Measurements from ENCODE around the gene TCN2. TPM values are rescaled to one million over a fixed set of nuclear protein-coding genes. Genes with fewer than 3 reads are reported as not detected.
"Not testable (repeated sequence)": the region's sequence is repeated elsewhere in the genome, so short reads cannot be mapped to it uniquely, and the experiment has no call there.

The TCN2 gene
- 7.0 TPM for polyA plus RNA-seq (ENCODE audit: insufficient read length)

GRCh38 chr22:30606455-30607299 lies at the start of gene TCN2:
Gene TCN2, plus strand, starts transcription at chr22:30607174. Its CDS starts 158 bp downstream, at chr22:30607332.
- peak; percentile 74 for DNase-seq

- DNase-seq = no peak
Observed at GRCh38 chr22:30557243-30557642, 49.7 kb upstream of the TCN2 start.

GRCh38 chr22:30559889-30560288 lies 47.1 kb upstream of the TCN2 start:
- no peak for DNase-seq

DNA sequence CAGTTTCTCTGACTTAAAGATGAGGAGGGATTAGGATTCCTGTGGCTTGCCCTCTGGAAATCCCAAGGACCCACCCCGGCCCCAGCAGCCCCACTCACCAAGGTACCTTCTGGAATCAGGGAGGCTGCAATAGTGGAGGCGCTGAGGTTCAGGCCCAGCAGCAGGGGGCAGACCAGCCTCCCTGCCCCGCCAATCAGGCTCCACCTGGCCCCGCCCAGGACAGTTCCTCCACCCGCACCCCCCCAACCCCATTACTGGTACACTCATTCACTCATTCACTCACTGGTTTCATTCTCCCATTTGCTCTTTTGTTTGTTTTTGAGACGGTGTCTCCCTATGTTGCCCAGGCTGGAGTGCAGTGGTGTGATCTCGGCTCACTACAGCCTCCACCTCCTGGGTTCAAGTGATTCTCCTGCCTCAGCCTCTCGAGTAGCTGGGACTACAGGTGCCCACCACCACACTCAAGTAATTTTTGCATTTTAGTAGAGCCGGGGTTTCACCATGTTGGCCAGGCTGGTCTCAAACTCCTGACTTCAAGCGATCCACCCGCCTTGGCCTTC lies 46.3 kb upstream of the TCN2 start:
- not testable (repeated sequence) for DNase-seq

DNA sequence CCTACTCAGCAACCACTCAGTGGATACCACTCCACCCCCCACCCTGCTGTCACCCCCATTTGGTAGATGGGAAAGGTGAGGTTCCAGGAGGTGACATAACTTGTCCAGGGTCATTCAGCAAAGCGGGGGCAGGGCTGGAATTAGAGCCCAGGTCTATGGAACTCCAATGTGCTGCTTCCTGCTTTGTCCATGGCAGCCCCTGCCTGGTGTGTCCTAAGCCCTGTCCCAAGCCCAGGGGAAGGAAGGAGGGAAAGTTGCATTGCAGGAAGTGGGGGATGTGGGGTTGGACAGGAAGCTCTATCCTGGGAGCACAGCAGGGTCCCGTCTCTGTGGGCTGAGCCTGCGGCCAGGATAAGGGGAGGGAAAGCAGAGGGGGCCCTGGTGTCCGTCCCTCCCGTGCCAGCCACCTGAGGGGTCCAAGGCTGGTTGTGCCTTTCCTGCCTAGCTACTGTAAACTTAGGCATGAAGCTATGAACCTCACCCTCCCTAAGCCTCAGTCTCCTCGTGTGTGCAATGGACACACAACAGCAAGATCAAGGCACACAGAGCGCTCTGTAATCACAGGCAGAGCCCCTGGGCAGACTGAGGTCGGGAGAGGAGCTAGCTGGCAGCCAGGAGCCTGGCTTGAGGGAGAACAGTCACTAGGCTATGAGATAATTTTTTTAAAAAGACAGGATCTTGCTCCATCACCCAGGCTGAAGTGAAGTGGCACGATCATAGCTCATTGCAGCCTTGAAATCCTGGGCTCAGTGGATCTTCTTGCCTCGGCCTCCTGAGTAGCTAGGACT lies 45.4 kb upstream of the TCN2 start:
- no peak for DNase-seq

DNA sequence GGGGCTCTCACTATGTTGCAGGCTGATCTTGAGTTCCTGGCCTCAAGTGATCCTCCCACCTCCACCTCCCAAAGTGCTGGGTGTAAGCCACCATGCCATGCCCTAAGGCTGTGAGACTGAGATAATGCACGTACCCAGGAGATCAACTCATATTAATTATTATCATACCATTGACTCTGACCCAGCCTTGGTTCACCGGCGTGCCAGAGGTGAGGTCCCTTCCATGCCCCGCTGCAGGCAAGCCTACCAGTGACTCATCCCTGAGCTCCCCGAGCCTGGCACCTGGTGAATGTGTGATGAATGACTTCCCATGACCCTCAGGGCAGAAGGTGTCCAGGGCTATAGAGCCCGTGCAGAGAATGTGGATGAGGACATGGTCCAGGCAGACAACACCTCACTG lies 44.6 kb upstream of the TCN2 start:
- DNase-seq = no peak

DNA sequence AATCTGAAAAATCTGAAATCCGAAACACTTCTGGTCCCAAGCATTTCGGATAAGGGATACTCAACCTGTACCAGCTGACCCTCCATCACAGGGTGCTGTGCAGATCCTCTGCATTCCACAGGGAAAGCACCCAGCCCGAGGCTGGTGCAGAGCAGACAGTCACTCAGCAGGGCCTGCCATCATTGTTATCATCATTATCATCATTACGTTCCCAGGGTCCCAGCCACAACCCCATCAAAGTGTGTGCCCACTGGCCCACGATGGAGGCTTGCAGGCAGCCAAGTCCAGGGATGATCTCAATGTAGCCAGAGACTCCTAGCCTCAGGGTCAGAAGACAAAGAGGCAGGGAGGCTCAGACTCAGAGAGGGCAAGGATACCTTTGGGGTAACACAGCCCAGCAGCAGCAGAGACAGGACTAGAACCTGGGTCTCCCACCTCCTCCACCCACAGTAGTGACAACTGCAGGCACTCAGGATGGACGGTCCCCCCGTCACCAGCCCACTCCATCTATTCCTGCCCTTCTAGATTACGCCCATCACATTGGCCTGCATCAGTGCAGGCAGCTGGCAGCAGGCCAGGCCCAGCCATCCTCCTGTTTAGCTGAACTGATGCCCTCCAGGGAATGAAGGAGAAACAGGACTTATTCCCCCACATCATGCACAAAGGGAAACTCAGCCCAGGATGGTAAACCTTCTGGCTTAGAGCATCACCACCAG lies 42.8 kb upstream of the TCN2 start:
- no peak for DNase-seq

GRCh38 chr22:30564761-30565119 lies 42.2 kb upstream of the TCN2 start:
- no peak for DNase-seq

GRCh38 chr22:30565341-30565740 lies 41.6 kb upstream of the TCN2 start:
- DNase-seq = no peak

DNA sequence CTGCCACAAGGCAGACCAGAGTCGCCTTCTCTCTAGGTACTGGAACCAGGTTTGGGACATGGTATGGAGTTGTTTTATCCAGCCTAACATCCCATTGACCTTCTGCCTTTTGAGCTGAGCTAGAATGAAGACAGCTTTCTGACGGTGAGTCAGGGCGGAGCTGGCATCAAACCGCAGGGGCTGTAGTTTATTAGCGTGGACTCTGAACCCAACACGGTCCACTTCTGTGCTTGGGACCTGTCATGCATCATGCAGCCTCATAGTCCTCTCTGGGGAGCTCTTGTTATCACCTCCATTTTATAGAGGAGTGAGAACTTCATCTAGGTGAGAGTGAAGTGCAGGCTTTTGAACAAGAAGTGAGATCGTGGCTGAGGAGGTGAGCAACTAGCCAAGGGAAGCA lies 40.8 kb upstream of the TCN2 start:
- DNase-seq = no peak

- DNase-seq = not testable (repeated sequence)
Observed at GRCh38 chr22:30567277-30567676, 39.7 kb upstream of the TCN2 start.

DNA sequence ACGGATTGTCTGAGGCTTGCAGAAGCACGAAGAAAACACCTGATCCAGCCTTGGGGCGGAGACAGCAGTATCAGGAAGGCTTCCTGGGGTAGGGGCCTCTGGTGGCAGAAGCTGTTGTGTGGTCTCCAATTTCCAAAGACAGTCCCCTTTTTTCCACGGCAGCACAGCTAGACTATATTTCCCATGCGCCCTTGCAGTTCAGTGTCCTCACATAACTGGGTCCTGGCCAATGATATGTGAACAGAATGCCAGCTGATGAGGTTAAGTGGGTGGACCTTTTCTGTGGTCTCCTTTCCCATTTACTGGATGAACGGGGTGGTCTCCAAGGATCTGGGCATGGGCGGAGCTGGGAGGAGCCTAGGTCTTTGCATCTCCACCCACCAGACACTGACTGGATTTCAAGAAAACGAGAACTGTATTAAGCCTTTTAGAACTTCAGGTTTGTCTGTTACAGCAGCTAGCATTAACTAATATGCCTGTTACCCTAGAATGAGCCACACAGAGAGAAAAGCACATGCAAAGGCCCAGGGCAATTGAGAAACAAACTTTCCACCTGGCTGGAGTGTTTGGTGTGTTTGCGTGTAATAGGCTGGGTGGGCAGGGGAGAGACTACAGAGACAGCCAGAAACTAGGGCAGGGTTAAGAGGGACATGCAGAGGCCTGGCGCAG lies 38.7 kb upstream of the TCN2 start:
- no peak for DNase-seq

DNA sequence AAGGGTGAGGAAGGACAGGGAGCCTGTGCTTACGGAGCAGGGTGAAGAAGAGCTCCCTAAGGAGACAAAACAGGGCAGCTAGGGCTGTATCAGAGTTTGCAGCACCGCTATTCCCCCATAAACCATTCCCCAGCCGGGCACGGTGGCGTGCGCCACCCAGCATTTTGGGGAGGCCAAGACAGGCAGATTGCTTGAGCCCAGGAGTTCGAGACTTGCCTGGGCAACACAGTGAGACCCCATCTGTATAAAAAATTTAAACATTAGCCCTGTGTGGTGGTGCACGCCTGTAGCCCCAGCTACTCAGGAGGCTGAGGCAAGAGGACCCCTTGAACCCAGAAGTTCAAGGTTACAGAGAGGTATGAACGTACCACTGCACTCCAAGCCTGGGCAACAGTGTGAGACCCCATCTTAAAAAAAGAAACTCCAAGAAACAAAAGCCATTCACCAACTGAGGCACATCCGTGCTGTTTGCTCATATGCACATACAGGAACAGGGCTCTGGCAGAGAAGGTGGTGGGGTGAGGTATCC lies 37.2 kb upstream of the TCN2 start:
- no peak for DNase-seq

DNA sequence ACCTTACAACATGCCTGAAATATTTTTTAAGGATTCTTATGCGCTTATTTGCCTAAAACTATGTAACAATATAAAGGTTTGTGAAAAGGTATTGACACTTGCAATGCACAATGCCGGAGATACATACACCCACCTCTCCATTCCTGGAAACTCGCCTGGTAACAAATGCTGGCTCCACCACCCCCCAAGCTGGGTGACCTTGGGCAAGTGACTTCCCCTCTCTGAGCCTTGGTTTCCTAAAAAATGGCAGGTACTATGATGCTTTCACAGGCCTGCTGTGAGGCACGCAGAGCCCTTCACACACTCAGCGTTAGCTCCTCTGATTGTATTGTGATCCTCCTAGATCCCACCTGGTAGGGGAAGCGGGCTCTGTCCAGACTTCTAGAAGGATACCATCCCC lies 34.8 kb upstream of the TCN2 start:
- DNase-seq = no peak

DNA sequence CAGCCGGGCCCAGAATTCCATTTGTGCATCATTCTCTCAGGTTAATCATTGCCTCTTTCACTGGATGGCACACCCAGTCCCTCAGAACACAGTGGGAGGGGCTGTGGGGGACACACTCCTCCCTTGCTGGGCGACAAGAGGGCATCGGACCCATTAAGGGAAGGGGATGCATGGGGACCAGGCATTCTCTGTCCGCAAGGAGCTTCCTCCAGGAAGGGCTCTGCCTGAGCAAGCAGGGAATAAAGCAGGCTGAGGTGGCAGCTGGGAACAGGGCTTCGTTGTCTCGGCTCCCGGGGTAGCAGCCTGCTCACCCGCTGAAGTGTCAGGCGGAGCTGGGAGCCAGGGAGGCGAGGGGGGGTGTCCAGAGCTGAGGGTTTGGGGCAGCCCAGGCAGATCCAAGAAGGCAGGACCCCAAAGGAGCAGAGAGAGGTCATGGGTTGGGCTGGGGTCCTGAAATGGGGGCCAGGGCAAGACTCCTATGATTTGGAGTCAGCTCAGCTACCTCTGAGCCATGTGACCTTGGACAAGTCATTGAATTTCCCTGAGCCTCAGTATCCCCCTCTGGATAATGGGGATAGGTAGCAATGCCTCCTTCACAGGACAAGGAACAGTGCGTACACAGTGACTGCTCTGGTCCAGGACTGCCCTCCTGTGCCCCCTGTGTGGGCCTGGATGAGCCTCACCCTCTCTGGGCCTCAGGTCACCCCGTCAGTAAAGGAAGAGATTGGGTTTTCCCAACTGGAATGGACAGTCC lies 34.0 kb upstream of the TCN2 start:
- no peak for DNase-seq

DNA sequence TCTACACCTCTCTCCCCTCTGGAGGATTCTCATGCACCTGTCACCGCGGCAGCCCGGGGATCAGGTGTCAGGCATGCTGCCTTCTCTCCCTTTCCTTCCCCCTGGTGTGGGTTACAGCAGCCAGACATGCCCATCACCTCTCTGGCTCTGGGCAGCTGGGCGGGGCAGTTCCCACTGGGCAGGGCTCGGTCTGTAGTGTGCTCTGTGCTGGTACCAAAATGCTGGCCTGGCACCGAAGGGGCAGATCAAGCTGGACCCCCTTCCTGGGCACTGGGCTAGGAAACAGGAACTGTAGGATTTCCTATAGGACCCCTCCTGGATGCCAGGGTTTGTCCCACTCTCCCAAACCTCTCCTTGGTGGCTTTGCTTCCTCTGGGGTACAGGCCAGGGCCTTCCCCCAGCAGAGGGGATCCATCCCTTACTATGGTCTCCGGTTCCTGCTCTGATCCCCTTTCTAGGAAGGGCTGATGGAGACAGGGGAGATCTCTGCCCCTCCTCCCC lies 33.3 kb upstream of the TCN2 start:
- DNase-seq = no peak

DNA sequence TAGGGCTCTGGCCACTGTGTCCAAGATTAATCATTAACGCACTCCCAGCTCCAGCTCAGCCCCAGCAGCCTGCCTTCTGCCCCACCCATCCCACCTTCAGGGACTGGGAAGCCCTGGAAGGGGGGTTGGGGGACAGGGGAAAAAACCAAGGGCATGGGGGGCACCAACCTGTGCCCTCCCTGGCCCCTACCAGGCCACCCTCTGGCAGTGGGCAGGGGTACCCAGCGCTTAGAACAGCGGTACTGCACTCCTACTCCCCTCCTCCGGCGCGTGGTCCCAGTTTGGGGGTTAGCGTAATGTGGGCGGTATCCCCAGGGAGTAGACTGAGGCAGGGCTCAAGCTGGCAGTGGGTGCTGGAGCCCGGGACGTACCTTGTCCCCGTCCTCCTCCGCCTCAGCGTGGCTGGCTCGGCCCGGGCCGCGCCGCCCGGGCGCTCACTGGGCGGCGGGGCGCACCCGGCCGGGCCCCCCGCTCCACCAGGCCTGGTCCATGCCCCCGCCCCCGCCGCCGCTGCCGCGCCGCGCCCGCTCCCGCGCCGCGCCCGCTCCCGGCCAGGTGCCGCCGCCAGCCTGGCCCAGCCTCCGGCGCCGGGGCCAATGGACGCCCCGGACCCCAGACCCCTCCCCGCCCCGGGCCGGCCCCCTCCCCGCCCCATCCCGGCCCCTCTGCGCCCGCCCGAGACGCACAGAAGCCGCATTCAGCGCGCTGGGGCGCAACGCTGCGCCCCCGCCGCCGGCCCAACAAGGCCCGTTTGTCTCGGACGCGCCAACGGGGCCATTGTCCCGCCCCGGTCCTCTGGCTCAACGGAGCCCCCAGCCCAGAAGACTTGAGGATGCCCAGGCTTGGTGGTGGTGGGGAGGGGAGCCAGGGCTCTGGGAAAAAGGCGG lies 32.6 kb upstream of the TCN2 start, which contains the start of gene GAL3ST1:
GAL3ST1 (minus strand) TSS at position 571 of the 887 bp plus-strand sequence. CDS start 17,273 bp downstream, outside the sequence.
- DNase-seq = no peak

DNA sequence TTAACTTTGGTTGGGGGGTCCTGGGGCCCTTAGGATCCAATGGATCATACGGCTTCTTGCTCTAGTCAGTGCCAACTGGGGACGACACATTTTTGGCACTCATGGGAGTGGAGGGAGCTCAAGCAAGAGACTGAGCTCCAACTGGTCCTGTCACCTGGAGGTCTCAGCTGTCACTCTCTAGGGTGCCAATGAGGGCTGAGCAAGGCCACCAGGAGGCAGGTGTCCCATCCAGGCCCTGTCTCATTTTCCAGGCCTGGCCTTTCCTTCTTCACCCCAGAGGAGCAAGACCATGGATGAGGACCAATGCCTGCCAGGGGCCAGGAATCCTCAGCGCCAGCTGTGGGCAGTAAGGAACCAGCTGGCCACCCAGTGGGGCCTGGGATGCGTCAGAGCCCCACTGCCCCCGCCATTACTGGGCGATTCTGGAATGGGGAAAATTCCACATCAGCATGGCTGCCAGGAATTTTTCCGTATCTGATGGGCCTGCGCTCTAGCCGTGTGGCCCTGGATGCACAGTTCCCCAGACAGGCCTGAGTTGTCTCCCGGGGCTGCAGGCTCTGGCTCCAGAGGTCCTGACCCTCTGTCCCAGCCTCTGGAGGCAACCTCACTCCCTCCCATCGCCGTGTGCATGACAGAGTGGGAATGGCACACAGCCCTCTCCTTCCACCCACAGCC lies 31.8 kb upstream of the TCN2 start:
- no peak for DNase-seq

DNA sequence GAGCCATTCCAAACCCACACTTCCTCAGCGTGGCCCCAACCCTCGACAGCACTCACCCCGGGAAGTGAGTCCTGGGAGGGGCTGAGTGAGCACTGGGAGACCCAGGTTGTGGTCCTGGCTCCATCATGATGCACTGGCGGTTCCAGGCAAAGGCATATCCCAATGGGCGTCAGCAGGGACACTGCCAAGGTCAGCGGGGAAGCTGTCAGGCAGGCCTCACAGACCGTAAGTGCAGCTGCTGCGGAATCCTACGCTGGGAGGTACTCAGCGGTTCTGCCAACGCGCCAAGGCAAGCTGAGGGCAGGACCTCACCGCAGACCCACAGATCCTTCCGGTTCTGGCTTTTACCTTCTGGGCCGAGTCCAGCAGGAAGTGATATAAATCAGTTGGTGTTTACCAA lies 31.1 kb upstream of the TCN2 start:
- no peak for DNase-seq

Data from hindlimb muscle (tissue), 1 donor.